GM12801 (cell line): ENCODE measurements around the gene SYTL4.

Source experiments
- TF ChIP-seq, protein P1 (sequence below): IDR thresholded peaks from one replicate; pipeline ENCODE4 v1.5.1; 2011; ENCODE audit warnings: control low read depth; ENCODE audit not compliant: insufficient read length; ENCODE audit errors: extremely low read depth

SYTL4 gene

DNA sequence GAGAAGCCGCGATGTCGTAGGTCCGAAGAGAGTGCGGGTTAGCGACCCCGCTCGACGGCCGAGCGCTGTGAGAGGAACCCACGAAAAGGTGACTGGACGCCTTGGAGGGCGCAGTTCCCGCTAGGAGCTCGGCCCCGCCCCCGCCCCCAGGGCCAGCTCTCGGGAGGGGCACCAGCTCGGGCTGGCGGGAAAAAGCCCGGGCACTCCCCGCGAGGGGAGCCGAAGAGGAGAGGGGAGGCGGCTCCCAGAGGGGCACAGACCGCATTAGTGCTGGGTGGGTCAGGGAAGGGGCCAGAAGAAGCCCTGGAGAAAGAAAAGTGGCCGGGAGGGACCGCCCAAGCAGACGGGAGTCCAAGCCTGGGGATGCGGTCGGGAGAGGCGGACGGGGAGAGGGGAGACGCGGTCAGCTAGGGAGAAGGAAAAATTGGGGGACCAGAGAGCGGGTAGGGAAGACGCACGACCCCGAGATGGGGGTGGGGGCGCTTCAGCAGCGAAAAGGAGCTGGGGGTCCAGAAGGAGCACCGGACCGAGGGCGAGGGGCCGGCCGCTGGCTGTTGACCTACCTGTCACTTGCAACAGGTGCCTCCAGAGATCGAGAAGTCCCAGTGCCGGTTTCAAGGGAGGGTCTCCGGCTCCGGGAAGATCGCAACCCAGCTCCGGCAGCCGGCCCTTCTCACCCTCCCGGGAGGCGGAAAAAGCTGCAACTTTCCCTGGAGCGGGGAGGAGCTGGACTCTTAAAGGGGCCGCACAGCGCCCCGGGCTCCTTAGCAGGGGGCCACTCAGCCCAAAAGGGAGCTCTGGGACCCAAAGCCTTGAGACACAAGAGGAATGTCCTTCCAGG is at the start of gene SYTL4:
SYTL4 (minus strand) TSS at position 681 of the 841 bp plus-strand sequence. CDS start 30,084 bp downstream, outside the sequence.
- TF ChIP-seq, protein P1, sequence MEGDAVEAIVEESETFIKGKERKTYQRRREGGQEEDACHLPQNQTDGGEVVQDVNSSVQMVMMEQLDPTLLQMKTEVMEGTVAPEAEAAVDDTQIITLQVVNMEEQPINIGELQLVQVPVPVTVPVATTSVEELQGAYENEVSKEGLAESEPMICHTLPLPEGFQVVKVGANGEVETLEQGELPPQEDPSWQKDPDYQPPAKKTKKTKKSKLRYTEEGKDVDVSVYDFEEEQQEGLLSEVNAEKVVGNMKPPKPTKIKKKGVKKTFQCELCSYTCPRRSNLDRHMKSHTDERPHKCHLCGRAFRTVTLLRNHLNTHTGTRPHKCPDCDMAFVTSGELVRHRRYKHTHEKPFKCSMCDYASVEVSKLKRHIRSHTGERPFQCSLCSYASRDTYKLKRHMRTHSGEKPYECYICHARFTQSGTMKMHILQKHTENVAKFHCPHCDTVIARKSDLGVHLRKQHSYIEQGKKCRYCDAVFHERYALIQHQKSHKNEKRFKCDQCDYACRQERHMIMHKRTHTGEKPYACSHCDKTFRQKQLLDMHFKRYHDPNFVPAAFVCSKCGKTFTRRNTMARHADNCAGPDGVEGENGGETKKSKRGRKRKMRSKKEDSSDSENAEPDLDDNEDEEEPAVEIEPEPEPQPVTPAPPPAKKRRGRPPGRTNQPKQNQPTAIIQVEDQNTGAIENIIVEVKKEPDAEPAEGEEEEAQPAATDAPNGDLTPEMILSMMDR = no peak

DNA sequence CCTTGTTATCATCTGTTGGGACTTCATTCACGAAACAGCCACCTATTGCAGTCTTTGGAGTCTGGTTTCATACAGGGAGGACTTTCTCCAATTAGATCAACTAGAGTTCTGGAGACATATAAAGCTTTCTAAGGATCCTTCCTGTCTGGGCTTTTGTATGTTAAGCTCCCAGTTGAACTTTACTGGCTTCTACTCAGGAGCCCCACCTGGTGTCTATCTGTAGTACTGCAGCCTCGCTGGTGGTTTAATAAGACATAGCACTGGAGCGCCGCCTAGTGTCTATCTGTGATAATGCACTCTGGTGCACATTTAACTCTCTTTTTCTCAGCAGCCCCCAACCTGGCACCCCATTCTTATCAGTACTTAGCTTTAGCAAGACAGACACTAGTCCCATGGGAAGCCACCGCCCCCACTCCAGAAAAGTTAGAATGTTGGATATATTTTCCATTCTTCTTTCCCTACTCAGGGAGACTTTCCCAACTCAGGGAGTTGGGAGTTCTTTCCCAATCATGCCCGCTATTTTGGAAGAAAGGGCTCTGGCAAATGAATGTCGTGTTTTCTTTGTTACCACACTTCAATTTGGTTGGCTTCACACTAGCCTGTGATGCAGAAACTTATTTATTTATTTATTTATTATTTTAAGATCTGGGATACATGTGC is 36.9 kb upstream of the SYTL4 start:
- TF ChIP-seq, protein P1 = peak; percentile 83

GRCh38 chrX:100750883-100751282 is 19.0 kb upstream of the SYTL4 start:
- TF ChIP-seq, protein P1 = no peak

- TF ChIP-seq, protein P1 = no peak
These were observed 16.2 kb upstream of the SYTL4 start for GRCh38 chrX:100748108-100748507.

GRCh38 chrX:100747703-100748102 is 15.8 kb upstream of the SYTL4 start:
- TF ChIP-seq, protein P1 = no peak

DNA sequence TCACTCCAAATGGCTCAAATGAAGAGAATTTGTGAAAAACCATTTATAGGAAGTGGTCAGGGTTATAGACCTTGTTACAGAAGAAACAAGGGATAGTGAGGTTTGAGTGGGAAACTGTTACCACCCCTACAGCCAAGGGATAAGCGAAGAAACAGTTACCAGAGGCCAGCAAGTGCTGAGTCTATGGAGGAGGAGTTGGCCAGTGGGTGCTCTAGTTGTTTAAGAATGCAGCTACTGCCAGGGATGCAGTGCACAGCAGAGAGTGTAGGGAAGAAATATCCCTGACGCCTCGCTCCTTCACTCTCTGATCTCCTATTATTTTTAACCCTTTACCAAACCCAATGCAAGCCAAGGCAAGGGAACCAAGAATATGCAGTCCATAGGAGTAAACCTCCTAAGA is 15.2 kb upstream of the SYTL4 start:
- TF ChIP-seq, protein P1 = no peak

DNA sequence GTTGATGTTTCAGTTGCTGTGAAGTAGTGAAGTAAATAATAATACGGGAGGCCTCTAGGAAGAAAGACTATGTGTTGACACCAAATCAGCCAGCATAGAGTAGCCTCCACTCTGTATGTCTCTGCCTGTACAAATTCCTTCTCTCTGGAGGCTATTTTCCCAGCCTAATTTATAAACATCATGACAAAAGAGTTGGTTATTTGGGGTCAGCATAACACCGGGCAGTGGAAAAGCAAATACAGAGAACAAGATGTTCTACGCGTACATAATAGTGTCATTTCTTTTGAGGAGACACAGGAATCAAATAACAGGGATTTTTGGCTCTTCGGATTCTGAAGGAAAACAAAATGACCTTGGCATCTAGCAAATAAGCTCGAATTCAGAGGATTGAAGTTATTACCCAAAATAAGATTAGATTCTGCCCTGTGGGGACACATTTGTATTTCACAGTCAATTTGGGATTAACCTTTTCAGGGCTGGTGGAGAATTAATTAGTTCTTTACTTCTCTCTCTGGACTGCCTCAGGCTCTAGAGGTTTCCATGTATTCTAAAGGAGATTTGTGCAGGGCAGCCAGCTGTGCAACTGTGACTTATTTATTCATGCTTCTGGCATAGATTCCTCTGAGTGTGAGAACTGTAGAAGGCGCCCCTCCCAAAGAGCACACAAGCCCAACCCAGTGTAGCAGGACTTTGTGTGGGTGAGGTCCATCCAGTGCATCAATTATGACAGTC is 14.1 kb upstream of the SYTL4 start:
- TF ChIP-seq, protein P1 = no peak
